ENCODE results near the gene RAB6A. TPM values are rescaled to one million over a fixed set of nuclear protein-coding genes. Genes with fewer than 3 reads are reported as not detected.

RAB6A gene
- total RNA-seq, 4 donors from 2014 or later = 89.7 to 182 (median 113) TPM

GRCh38 chr11:73729594-73730206 lies 31.2 kb downstream of the RAB6A start:
- Histone ChIP-seq H3K27me3 (no peaks in the 10 kb centered on the region), H3K4me1 (no peaks in the 10 kb centered on the region), H3K9me3 (no peaks in the 10 kb centered on the region), H3K4me3 (no peak overlapping the region), H3K27ac (no peak overlapping the region), H3K36me3 (peaks cover 14% of the 10 kb centered on the region)
- no peak for DNase-seq (ENCODE audit: low spot score in 2 of 2)
- 88% methylated on average over 3 of the region's 3 CpGs for WGBS
- TF ChIP-seq CTCF (IDR thresholded peaks at IDR 0.05) = peak in 1 of 2 donors; percentile 38
- no peak for TF ChIP-seq POLR2A (IDR thresholded peaks at IDR 0.05)

GRCh38 chr11:73728000-73728399 lies 32.9 kb downstream of the RAB6A start:
- H3K4me3 ChIP-seq = no peak overlapping the region
- no peaks in the 10 kb centered on the region for H3K27me3 ChIP-seq
- 89% methylated on average over 2 of the region's 2 CpGs for WGBS
- no peak overlapping the region for H3K27ac ChIP-seq
- H3K9me3 ChIP-seq = no peaks in the 10 kb centered on the region
- H3K36me3 ChIP-seq = peaks cover 14% of the 10 kb centered on the region
- DNase-seq (ENCODE audit: low spot score in 2 of 2) = no peak
- TF ChIP-seq EP300 (IDR thresholded peaks at IDR 0.05) (no peak), POLR2AphosphoS5 (IDR thresholded peaks at IDR 0.05) (no peak), POLR2A (IDR thresholded peaks at IDR 0.05) (no peak), CTCF (IDR thresholded peaks at IDR 0.05) (no peak)
- no peaks in the 10 kb centered on the region for H3K4me1 ChIP-seq

GRCh38 chr11:73726825-73727224 lies 34.0 kb downstream of the RAB6A start:
- H3K4me1 ChIP-seq = no peaks in the 10 kb centered on the region
- peaks cover 14% of the 10 kb centered on the region for H3K36me3 ChIP-seq
- H3K4me3 ChIP-seq = no peak overlapping the region
- H3K27ac ChIP-seq = no peak overlapping the region
- TF ChIP-seq POLR2A (IDR thresholded peaks at IDR 0.05) = no peak
- no peak for TF ChIP-seq CTCF (IDR thresholded peaks at IDR 0.05)
- no peak for TF ChIP-seq POLR2AphosphoS5 (IDR thresholded peaks at IDR 0.05)
- no peak for TF ChIP-seq EP300 (IDR thresholded peaks at IDR 0.05)
- no peak for DNase-seq (ENCODE audit: low spot score in 2 of 2)
- H3K9me3 ChIP-seq = no peaks in the 10 kb centered on the region
- WGBS = 89% methylated on average over 2 of the region's 2 CpGs
- H3K27me3 ChIP-seq = no peaks in the 10 kb centered on the region

- no peaks in the 10 kb centered on the region for H3K27me3 ChIP-seq
- DNase-seq (ENCODE audit: low spot score in 2 of 2) = no peak
- no peaks in the 10 kb centered on the region for H3K4me1 ChIP-seq
- H3K4me3 ChIP-seq = no peak overlapping the region
- H3K9me3 ChIP-seq = no peaks in the 10 kb centered on the region
- peaks cover 34% of the 10 kb centered on the region for H3K36me3 ChIP-seq
- WGBS = 84% methylated on average over 3 of the region's 3 CpGs
- TF ChIP-seq EP300 (IDR thresholded peaks at IDR 0.05) (no peak), POLR2A (IDR thresholded peaks at IDR 0.05) (no peak), CTCF (IDR thresholded peaks at IDR 0.05) (no peak), POLR2AphosphoS5 (IDR thresholded peaks at IDR 0.05) (no peak)
- H3K27ac ChIP-seq = no peak overlapping the region
Observed at GRCh38 chr11:73717136-73717535, 43.7 kb downstream of the RAB6A start.

- Histone ChIP-seq H3K27me3 (no peaks in the 10 kb centered on the region), H3K36me3 (peaks cover 34% of the 10 kb centered on the region)
- 64% methylated on average over 1 of the region's 1 CpG for WGBS
Observed at GRCh38 chr11:73716153-73717056, 44.5 kb downstream of the RAB6A start.

More at GRCh38 chr11:73716153-73717056, 44.5 kb downstream of the RAB6A start:
- DNase-seq (ENCODE audit: low spot score in 2 of 2) = no peak
- Histone ChIP-seq H3K4me1 (no peaks in the 10 kb centered on the region), H3K27ac (no peak overlapping the region), H3K9me3 (no peaks in the 10 kb centered on the region), H3K4me3 (no peak overlapping the region)
- no peak for TF ChIP-seq POLR2AphosphoS5 (IDR thresholded peaks at IDR 0.05)
- no peak for TF ChIP-seq POLR2A (IDR thresholded peaks at IDR 0.05)
